ENCODE results near the gene CPNE4. TPM values are rescaled to one million over a fixed set of nuclear protein-coding genes. Genes with fewer than 3 reads are reported as not detected.

Gene CPNE4
- total and polyA plus RNA-seq, 9 of the 15 experiments (the other 6 are each of a cell fraction or from before 2014, with no cell fraction given), result not detected

- no TSS peak for BruUV-seq (replicated peaks)
- ChIA-PET CTCF (ENCODE audit: low intra/inter-chr PET ratio) (no interaction called here), POLR2A (no interaction called here)
- H3K9me3 ChIP-seq (replicated peaks; ENCODE audit: control insufficient read depth, insufficient read depth, low read depth, low read length), result no peaks in the 10 kb centered on the region
- H3K27me3 ChIP-seq (ENCODE audit: control insufficient read depth in 2 of 2, insufficient read depth in 2 of 2, low read length in 2 of 2), result no peaks in the 10 kb centered on the region
- no peak overlapping the region for H3K4me3 ChIP-seq
- FAIRE-seq (no peak), ATAC-seq (no peak), DNase-seq (ENCODE audit: extremely low read depth in 1 of 4, low spot score in 3 of 4) (no peak)
- no peak overlapping the region for H3K4me2 ChIP-seq (ENCODE audit: insufficient read depth, low read length)
- H3K36me3 ChIP-seq (ENCODE audit: control insufficient read depth, insufficient read depth, low read length), result peaks cover 83% of the 10 kb centered on the region
- intact Hi-C loops (cut with micrococcal nuclease) (no loop called here), in situ Hi-C loops (cut with MboI) (loop anchor here (25.0 kb wide), 1 partner anchor 454 kb away; the partner anchor contains the start of genes ASTE1 and NEK11)
- peaks cover 3% of the 10 kb centered on the region for H3K9me1 ChIP-seq (ENCODE audit: control insufficient read depth, insufficient read depth, low read length)
- H2AFZ ChIP-seq (ENCODE audit: low read depth, low read length), result no peak overlapping the region
- no peak for TF ChIP-seq HOMEZ (CRISPR knock-in tag; IDR thresholded peaks at IDR 0.05)
- no peak overlapping the region for H3K9ac ChIP-seq (ENCODE audit: insufficient read depth in 1 of 2, low read depth in 2 of 2, low read length in 2 of 2)
- H3K27ac ChIP-seq (ENCODE audit: extremely low read depth, low read depth, low read length), result no peak overlapping the region
- H3K4me1 ChIP-seq (replicated peaks in 1 of 2; ENCODE audit: control insufficient read depth in 2 of 2, insufficient read depth in 2 of 2, low read length in 2 of 2), result no peaks in the 10 kb centered on the region
- peaks cover 38% of the 10 kb centered on the region for H3K79me2 ChIP-seq (ENCODE audit: control insufficient read depth, insufficient read depth, low read length)
- 0 out of 2 replicates have a peak, but pooled peaks cover 8% of the 10 kb centered on the region for H4K20me1 ChIP-seq (replicated peaks; ENCODE audit: control insufficient read depth, insufficient read depth, low read length)
- WGBS (ENCODE audit: insufficient coverage, low coverage, missing lambda C conversion rate), result 95% methylated on average over 2 of the region's 2 CpGs
Observed at GRCh38 chr3:131491775-131492174, 543.0 kb downstream of the CPNE4 start.

DNA sequence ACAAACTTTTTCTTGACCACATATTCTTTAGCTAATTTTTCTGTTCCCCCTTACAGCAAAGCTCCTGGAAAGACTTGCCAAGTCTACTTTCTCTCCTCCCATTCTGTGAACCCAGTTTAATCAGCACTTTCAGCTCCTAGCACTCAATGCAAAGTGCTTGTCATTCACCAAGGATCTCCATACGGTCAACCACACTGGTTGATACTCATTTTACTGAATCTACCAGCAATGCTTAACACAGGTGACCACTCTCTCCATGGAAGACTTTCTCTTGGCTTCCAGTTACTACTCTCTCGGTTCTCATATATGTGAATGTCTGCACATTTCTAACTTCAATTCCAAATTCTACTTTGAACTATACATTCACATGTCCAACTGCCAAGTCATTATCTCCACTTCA is 543.7 kb downstream of the CPNE4 start:
- WGBS (ENCODE audit: insufficient coverage, low coverage, missing lambda C conversion rate), result 94% methylated on average over 2 of the region's 2 CpGs
- H2AFZ ChIP-seq (ENCODE audit: low read depth, low read length), result no peak overlapping the region
- no peak for DNase-seq (ENCODE audit: extremely low read depth in 1 of 4, low spot score in 3 of 4)
- no peak overlapping the region for H3K4me3 ChIP-seq
- ChIA-PET POLR2A (interaction anchor here (0.9 to 1.0 kb wide), 2 partner anchors 11 to 20 kb away, joined by 4 read pairs; no protein-coding TSS in a partner anchor), CTCF (ENCODE audit: low intra/inter-chr PET ratio) (no interaction called here)
- no peak for FAIRE-seq
- H3K27ac ChIP-seq (ENCODE audit: extremely low read depth, low read depth, low read length), result no peak overlapping the region
- in situ Hi-C loops (cut with MboI), result loop anchor here (25.0 kb wide), 1 partner anchor 454 kb away; the partner anchor contains the start of genes ASTE1 and NEK11
- H3K9me3 ChIP-seq (replicated peaks; ENCODE audit: control insufficient read depth, insufficient read depth, low read depth, low read length), result no peaks in the 10 kb centered on the region
- intact Hi-C loops (cut with micrococcal nuclease), result no loop called here
- H3K4me2 ChIP-seq (ENCODE audit: insufficient read depth, low read length), result no peak overlapping the region
- H4K20me1 ChIP-seq (replicated peaks; ENCODE audit: control insufficient read depth, insufficient read depth, low read length), result 0 out of 2 replicates have a peak, but pooled peaks cover 8% of the 10 kb centered on the region
- ATAC-seq, result no peak
- BruUV-seq (replicated peaks), result no TSS peak
- H3K4me1 ChIP-seq (replicated peaks in 1 of 2; ENCODE audit: control insufficient read depth in 2 of 2, insufficient read depth in 2 of 2, low read length in 2 of 2), result no peaks in the 10 kb centered on the region
- no peak overlapping the region for H3K9ac ChIP-seq (ENCODE audit: insufficient read depth in 1 of 2, low read depth in 2 of 2, low read length in 2 of 2)
- H3K79me2 ChIP-seq (ENCODE audit: control insufficient read depth, insufficient read depth, low read length), result peaks cover 31% of the 10 kb centered on the region
- H3K9me1 ChIP-seq (ENCODE audit: control insufficient read depth, insufficient read depth, low read length), result peaks cover 3% of the 10 kb centered on the region
- no peaks in the 10 kb centered on the region for H3K27me3 ChIP-seq (ENCODE audit: control insufficient read depth in 2 of 2, insufficient read depth in 2 of 2, low read length in 2 of 2)
- peaks cover 76% of the 10 kb centered on the region for H3K36me3 ChIP-seq (ENCODE audit: control insufficient read depth, insufficient read depth, low read length)
- TF ChIP-seq PHF8 (IDR thresholded peaks at IDR 0.05; ENCODE audit: borderline replicate concordance, low read length) (no peak), FOXP1 (CRISPR knock-in tag; IDR thresholded peaks at IDR 0.05) (no peak), FOS (IDR thresholded peaks at IDR 0.05; ENCODE audit: extremely low read depth, insufficient read length) (no peak), ETV6 (IDR thresholded peaks at IDR 0.05; ENCODE audit: borderline replicate concordance in 1 of 2, low read depth in 2 of 2, low read length in 1 of 2) (no peak), ETV6 (CRISPR knock-in tag; IDR thresholded peaks at IDR 0.05; ENCODE audit: borderline replicate concordance) (no peak), HDAC8 (tag; IDR thresholded peaks at IDR 0.05) (no peak), MED1 (CRISPR knock-in tag; IDR thresholded peaks at IDR 0.05; ENCODE audit: borderline replicate concordance) (no peak), NUFIP1 (IDR thresholded peaks at IDR 0.05; ENCODE audit: partially characterized antibody) (no peak), RBM22 (IDR thresholded peaks at IDR 0.05; ENCODE audit: low read depth, low read length, poor library complexity, severe bottlenecking) (no peak), MCM2 (IDR thresholded peaks at IDR 0.05; ENCODE audit: low read depth) (no peak), EP400 (IDR thresholded peaks at IDR 0.05) (no peak), CBX5 (IDR thresholded peaks at IDR 0.05; ENCODE audit: borderline replicate concordance, low read depth) (no peak)

Data from K562 (cell line).